Measurements from ENCODE around the gene ZNF185. TPM values are rescaled to one million over a fixed set of nuclear protein-coding genes. Genes with fewer than 3 reads are reported as not detected.

ZNF185 gene
- polyA plus RNA-seq, 3 donors, result 39.1 to 82.9 (median 40.5) TPM

- H3K4me3 Mint-ChIP-seq, result no peak overlapping the region
- intact Hi-C loops (cut with micrococcal nuclease), result no loop called here
- Histone ChIP-seq H3K4me3 (replicated peaks in 1 of 3; ENCODE audit: low read depth in 2 of 3, low read length in 3 of 3) (no peak overlapping the region), H3K79me2 (ENCODE audit: insufficient read depth, low read length) (no peaks in the 10 kb centered on the region), H3K27me3 (ENCODE audit: control insufficient read depth in 2 of 2, insufficient read depth in 2 of 2, low read length in 2 of 2) (peaks cover 3 to 17% of the 10 kb centered on the region in 2 donors), H3K9me3 (replicated peaks in 1 of 2; ENCODE audit: control insufficient read depth in 1 of 2, insufficient read depth in 1 of 2, low read length in 2 of 2) (no peaks in the 10 kb centered on the region), H3K4me2 (replicated peaks; ENCODE audit: extremely low read depth, low read length, poor library complexity, severe bottlenecking) (no peak overlapping the region), H3K36me3 (replicated peaks in 1 of 2; ENCODE audit: control insufficient read depth in 1 of 2, insufficient read depth in 2 of 2, low read length in 2 of 2) (no peaks in the 10 kb centered on the region), H4K20me1 (ENCODE audit: insufficient read depth, low read length) (no peaks in the 10 kb centered on the region), H2AFZ (ENCODE audit: insufficient read depth, low read depth, low read length, poor library complexity, severe bottlenecking) (no peak overlapping the region), H3K9ac (ENCODE audit: insufficient read depth, low read length, poor library complexity, severe bottlenecking) (no peak overlapping the region), H3K27ac (ENCODE audit: low read depth in 1 of 2, low read length in 2 of 2) (no peak overlapping the region), H3K4me1 (ENCODE audit: control insufficient read depth in 1 of 2, insufficient read depth in 2 of 2, low read length in 2 of 2) (peaks cover 0 to 6% of the 10 kb centered on the region in 2 donors)
- no peak for DNase-seq
- no peaks in the 10 kb centered on the region for H3K36me3 Mint-ChIP-seq
- H3K27me3 Mint-ChIP-seq (ENCODE audit: low read depth in 3 of 3), result peaks cover 18 to 54% (median 44%) of the 10 kb centered on the region in 3 donors
- peaks cover 8% of the 10 kb centered on the region for H3K4me1 Mint-ChIP-seq
- WGBS (ENCODE audit: insufficient coverage), result 82% methylated on average over 5 of the region's 22 CpGs
- H3K27ac Mint-ChIP-seq, result no peak overlapping the region
- peaks cover 0 to 3% (median 0%) of the 10 kb centered on the region in 7 donors for H3K9me3 Mint-ChIP-seq
- TF ChIP-seq CTCF (IDR thresholded peaks at IDR 0.05), result no peak
These were observed 4.6 kb upstream of the ZNF185 start for GRCh38 chrX:152892999-152893891.

DNA sequence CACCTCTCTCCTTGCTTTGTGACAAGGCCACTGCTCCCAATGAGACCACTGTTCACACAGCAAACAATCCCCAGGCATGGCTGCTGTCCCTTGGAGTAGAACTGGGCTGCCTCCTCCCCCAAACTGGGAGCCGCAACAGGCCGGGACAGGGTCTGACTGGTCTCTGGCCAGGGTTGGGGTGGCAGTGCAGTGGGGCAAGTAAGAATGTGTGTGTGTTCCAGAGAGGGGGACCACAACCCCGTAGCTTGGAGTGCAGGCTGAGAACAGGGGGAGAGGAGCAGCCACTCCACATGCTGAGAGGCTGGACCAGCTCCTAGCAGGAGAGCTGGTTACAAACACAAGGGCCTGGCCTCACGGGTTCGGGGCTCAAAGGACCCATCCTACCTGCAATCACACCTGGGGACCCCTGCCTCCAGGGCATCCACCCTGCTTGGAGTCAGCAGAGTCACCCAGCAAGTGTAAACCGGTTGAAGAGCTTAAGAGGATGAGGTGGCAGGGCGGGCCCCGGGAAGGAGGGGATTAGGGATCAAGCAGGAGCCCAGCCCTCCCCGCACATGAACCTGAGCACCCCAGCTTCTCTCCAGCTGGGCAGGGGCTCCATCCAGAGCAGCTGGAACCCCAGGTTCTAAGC, 3.8 kb upstream of the ZNF185 start:
- peaks cover 23 to 57% (median 48%) of the 10 kb centered on the region in 3 donors for H3K27me3 Mint-ChIP-seq (ENCODE audit: low read depth in 3 of 3)
- Histone ChIP-seq H3K27me3 (ENCODE audit: control insufficient read depth in 2 of 2, insufficient read depth in 2 of 2, low read length in 2 of 2) (peaks cover 0 to 26% of the 10 kb centered on the region in 2 donors), H4K20me1 (ENCODE audit: insufficient read depth, low read length) (no peaks in the 10 kb centered on the region), H3K27ac (ENCODE audit: low read depth in 1 of 2, low read length in 2 of 2) (no peak overlapping the region), H3K9me3 (replicated peaks in 1 of 2; ENCODE audit: control insufficient read depth in 1 of 2, insufficient read depth in 1 of 2, low read length in 2 of 2) (no peaks in the 10 kb centered on the region), H3K36me3 (replicated peaks in 1 of 2; ENCODE audit: control insufficient read depth in 1 of 2, insufficient read depth in 2 of 2, low read length in 2 of 2) (no peaks in the 10 kb centered on the region), H2AFZ (ENCODE audit: insufficient read depth, low read depth, low read length, poor library complexity, severe bottlenecking) (no peak overlapping the region), H3K79me2 (ENCODE audit: insufficient read depth, low read length) (no peaks in the 10 kb centered on the region), H3K9ac (ENCODE audit: insufficient read depth, low read length, poor library complexity, severe bottlenecking) (no peak overlapping the region), H3K4me3 (replicated peaks in 1 of 3; ENCODE audit: low read depth in 2 of 3, low read length in 3 of 3) (no peak overlapping the region), H3K4me2 (replicated peaks; ENCODE audit: extremely low read depth, low read length, poor library complexity, severe bottlenecking) (no peak overlapping the region), H3K4me1 (ENCODE audit: control insufficient read depth in 1 of 2, insufficient read depth in 2 of 2, low read length in 2 of 2) (peaks cover 0 to 6% of the 10 kb centered on the region in 2 donors)
- TF ChIP-seq CTCF (IDR thresholded peaks at IDR 0.05), result no peak
- peaks cover 0 to 3% (median 1%) of the 10 kb centered on the region in 7 donors for H3K9me3 Mint-ChIP-seq
- no peak overlapping the region for H3K4me3 Mint-ChIP-seq
- intact Hi-C loops (cut with micrococcal nuclease), result no loop called here
- H3K4me1 Mint-ChIP-seq, result peaks cover 8% of the 10 kb centered on the region
- no peak overlapping the region for H3K27ac Mint-ChIP-seq
- H3K36me3 Mint-ChIP-seq, result no peaks in the 10 kb centered on the region
- no peak for DNase-seq
- 83% methylated on average over 2 of the region's 9 CpGs for WGBS (ENCODE audit: insufficient coverage)

Data from CD14-positive monocyte (primary cell).